OCI-LY1 (cell line): ENCODE data around the gene PAX5.

ENCODE experiments used
- CTCF ChIP-seq: fragments of 200-600 bp; sonication (generic), shearing (Covaris generic); IDR thresholded peaks from 2 replicates; pipeline ENCODE4 v1.5.1; 2017; ENCODE audit warnings: mild to moderate bottlenecking, antibody characterized with exemption, low read length, moderate library complexity, mixed read lengths
- EZH2 ChIP-seq: fragments of 200-600 bp; sonication (generic), shearing (Covaris generic); IDR thresholded peaks from 2 replicates; pipeline ENCODE4 v1.8.0; 2017; ENCODE audit warnings: borderline replicate concordance, mixed run types, mild to moderate bottlenecking, antibody characterized with exemption, low read length, moderate library complexity, mixed read lengths

- no peak for TF ChIP-seq CTCF
- TF ChIP-seq EZH2 = no peak
These were observed 66.1 kb downstream of the PAX5 start for GRCh38 chr9:36967997-36968396.
